ENCODE data around the gene CATSPER4. TPM values are rescaled to one million over a fixed set of nuclear protein-coding genes. Genes with fewer than 3 reads are reported as not detected.

The CATSPER4 gene
- total RNA-seq, 4 donors from 2014 or later = not detected

DNA sequence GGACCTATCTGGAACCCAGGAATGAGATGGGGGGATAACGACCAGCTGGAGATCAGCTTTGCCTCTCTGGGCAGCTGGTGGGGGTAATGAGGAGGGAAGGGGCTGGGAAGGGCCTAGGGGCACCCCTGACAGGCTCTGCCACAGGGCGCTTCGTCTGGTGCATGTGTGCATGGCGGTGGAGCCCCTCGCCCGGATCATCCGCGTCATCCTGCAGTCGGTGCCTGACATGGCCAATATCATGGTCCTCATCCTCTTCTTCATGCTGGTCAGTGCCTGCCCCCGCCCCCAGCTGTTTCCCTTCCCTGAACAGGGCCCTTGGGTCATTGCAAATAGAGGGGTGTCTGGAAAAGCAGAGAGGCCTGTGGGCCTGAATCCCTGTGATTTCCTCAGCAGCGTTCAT, 7.4 kb downstream of the CATSPER4 start:
- Histone ChIP-seq H3K4me1 (peaks cover 8% of the 10 kb centered on the region), H3K36me3 (no peaks in the 10 kb centered on the region), H3K4me3 (no peak overlapping the region), H3K9me3 (no peaks in the 10 kb centered on the region), H3K27me3 (no peaks in the 10 kb centered on the region), H3K27ac (no peak overlapping the region)
- WGBS = 87% methylated on average over 11 of the region's 11 CpGs
- DNase-seq (ENCODE audit: low spot score in 2 of 2) = no peak
- TF ChIP-seq, protein P1, sequence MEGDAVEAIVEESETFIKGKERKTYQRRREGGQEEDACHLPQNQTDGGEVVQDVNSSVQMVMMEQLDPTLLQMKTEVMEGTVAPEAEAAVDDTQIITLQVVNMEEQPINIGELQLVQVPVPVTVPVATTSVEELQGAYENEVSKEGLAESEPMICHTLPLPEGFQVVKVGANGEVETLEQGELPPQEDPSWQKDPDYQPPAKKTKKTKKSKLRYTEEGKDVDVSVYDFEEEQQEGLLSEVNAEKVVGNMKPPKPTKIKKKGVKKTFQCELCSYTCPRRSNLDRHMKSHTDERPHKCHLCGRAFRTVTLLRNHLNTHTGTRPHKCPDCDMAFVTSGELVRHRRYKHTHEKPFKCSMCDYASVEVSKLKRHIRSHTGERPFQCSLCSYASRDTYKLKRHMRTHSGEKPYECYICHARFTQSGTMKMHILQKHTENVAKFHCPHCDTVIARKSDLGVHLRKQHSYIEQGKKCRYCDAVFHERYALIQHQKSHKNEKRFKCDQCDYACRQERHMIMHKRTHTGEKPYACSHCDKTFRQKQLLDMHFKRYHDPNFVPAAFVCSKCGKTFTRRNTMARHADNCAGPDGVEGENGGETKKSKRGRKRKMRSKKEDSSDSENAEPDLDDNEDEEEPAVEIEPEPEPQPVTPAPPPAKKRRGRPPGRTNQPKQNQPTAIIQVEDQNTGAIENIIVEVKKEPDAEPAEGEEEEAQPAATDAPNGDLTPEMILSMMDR (IDR thresholded peaks at IDR 0.05) = no peak
- no peak for TF ChIP-seq EP300 (IDR thresholded peaks at IDR 0.05)
- TF ChIP-seq POLR2A (IDR thresholded peaks at IDR 0.05) = no peak
- TF ChIP-seq POLR2AphosphoS5 (IDR thresholded peaks at IDR 0.05) = no peak

DNA sequence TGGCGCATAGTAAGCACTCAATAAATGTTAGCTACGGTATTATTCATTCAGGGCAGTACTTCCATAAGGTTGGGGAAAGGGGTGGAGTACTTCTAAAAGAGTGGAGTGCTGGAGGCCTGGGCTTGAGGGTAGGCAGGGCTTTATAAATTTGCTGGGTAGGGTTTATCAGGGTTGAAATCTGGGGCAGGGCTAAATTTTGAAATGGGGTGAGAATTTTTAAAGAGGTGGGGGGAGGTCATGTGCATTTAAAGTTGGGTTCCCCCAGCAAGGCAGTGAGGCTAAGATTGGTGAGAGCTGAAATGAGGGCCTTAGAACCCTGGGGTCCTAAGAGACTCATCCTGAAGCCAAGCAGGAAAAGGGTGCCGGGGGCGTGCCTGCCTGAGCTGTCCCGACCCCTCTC, 10.0 kb downstream of the CATSPER4 start:
- DNase-seq (ENCODE audit: low spot score in 2 of 2) = no peak
- no peak overlapping the region for H3K4me3 ChIP-seq
- WGBS = 79% methylated on average over 5 of the region's 5 CpGs
- no peaks in the 10 kb centered on the region for H3K27me3 ChIP-seq
- H3K4me1 ChIP-seq = peaks cover 8% of the 10 kb centered on the region
- no peak overlapping the region for H3K27ac ChIP-seq
- no peaks in the 10 kb centered on the region for H3K36me3 ChIP-seq
- H3K9me3 ChIP-seq = no peaks in the 10 kb centered on the region
- TF ChIP-seq POLR2A (IDR thresholded peaks at IDR 0.05) (no peak), EP300 (IDR thresholded peaks at IDR 0.05) (no peak), POLR2AphosphoS5 (IDR thresholded peaks at IDR 0.05) (no peak)
- TF ChIP-seq, protein P1 (IDR thresholded peaks at IDR 0.05) = no peak

DNA sequence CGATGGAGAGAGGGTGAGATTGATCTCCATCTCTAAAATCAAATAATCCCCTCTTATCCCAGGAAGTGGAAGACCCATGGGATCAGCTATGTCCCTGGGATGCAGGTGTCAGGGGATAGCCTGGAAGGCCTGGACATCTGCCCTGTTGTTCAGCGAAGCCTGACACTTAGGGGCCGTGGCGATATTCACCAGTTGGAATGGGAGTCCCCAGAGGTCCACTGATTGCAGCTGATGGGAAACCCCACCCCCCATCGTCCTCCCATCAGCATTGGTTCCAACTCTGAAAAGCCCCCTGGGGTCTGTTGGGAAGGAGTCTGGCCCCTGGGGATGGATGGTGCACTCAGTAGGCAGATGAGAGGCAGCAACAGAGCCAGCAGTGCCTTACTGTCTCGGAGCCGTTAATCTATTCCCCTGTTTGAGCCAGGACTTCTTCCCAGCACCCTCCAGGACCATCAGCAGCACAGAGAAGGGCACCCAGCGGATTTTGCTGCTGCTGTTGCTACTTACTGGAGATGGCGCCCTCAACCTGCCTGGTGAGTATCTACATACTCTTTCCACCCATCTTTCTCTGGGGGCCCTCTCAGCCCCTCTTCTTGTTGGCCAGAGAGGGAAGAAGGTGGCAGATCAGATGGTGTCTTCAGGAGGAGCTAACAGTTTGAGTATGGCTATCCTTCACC, 13.4 kb downstream of the CATSPER4 start:
- 100% methylated on average over 2 of the region's 9 CpGs for WGBS
- no peaks in the 10 kb centered on the region for H3K27me3 ChIP-seq
- no peaks in the 10 kb centered on the region for H3K9me3 ChIP-seq
- peaks cover 8% of the 10 kb centered on the region for H3K4me1 ChIP-seq
- H3K4me3 ChIP-seq = no peak overlapping the region
- DNase-seq (ENCODE audit: low spot score in 2 of 2) = no peak
- TF ChIP-seq, protein P1 (IDR thresholded peaks at IDR 0.05) = no peak
- TF ChIP-seq EP300 (IDR thresholded peaks at IDR 0.05) (no peak), POLR2AphosphoS5 (IDR thresholded peaks at IDR 0.05) (no peak), POLR2A (IDR thresholded peaks at IDR 0.05) (no peak)
- no peaks in the 10 kb centered on the region for H3K36me3 ChIP-seq
- no peak overlapping the region for H3K27ac ChIP-seq

DNA sequence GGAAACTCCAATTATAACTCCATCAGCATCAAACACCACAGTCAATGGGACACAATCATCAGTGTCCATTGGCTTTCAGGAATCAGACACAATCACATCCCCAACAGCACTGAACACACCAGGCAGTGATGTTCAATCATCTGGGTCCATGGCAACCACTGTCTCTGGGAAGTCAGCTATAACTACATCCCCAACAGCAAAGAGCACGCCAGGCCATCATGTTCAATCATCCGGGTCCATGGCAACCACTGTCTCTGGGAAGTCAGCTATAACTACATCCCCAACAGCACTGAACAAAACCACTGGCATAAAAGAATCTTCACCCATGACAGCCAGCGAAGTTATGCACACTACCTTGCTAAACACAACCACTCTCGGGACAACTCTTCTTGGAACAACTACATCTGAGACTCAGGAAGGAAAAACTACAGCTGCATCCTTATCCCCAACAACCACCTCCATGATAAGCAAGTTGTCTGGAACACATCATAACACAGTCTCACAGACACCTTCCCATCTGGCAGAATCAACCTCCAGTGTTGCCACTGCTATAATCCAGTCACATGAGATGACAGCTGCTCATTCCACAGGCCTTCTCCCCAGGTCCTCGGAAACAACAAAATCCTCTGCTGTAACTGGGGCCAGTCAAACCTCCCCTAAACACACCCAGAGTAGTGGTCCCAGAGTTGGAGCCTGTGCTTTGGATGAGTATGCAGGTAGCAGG, 19.9 kb downstream of the CATSPER4 start:
- H3K36me3 ChIP-seq = no peaks in the 10 kb centered on the region
- TF ChIP-seq POLR2AphosphoS5 (IDR thresholded peaks at IDR 0.05) (no peak), EP300 (IDR thresholded peaks at IDR 0.05) (no peak), POLR2A (IDR thresholded peaks at IDR 0.05) (no peak)
- TF ChIP-seq, protein P1 (IDR thresholded peaks at IDR 0.05) = no peak
- no peaks in the 10 kb centered on the region for H3K27me3 ChIP-seq
- DNase-seq (ENCODE audit: low spot score in 2 of 2) = no peak
- no peak overlapping the region for H3K4me3 ChIP-seq
- H3K27ac ChIP-seq = no peak overlapping the region
- H3K4me1 ChIP-seq = no peaks in the 10 kb centered on the region
- no peaks in the 10 kb centered on the region for H3K9me3 ChIP-seq
- WGBS = 75% methylated on average over 5 of the region's 5 CpGs

DNA sequence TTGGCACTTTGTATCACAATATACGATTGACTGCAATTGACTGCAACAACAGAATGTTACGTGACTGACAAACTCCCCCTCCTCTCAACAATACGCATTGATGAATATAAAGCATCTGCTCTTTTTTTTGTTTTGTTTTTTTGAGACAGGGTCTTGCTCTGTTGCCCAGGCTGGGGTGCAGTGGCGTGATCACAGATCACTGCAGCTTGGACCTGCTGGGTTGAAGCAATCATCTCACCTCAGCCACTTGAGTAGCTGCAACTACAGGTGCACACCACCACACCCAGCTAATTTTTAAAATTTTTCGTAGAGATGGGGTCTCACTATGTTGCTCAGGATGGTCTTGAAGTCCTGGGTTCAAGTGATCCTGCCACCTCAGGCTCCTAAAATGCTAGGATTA, 22.3 kb downstream of the CATSPER4 start:
- Histone ChIP-seq H3K9me3 (no peaks in the 10 kb centered on the region), H3K4me1 (no peaks in the 10 kb centered on the region), H3K36me3 (no peaks in the 10 kb centered on the region), H3K27ac (no peak overlapping the region), H3K4me3 (no peak overlapping the region), H3K27me3 (no peaks in the 10 kb centered on the region)
- no peak for DNase-seq (ENCODE audit: low spot score in 2 of 2)
- TF ChIP-seq EP300 (IDR thresholded peaks at IDR 0.05) (no peak), POLR2AphosphoS5 (IDR thresholded peaks at IDR 0.05) (no peak), POLR2A (IDR thresholded peaks at IDR 0.05) (no peak)
- TF ChIP-seq, protein P1 (IDR thresholded peaks at IDR 0.05) = no peak
- 89% methylated on average over 5 of the region's 5 CpGs for WGBS
